H9 (cell line): ENCODE data around the gene JTB. TPM values are rescaled to one million over a fixed set of nuclear protein-coding genes. Genes with fewer than 3 reads are reported as not detected.

Experiments used
- DNase-seq: peaks from one replicate; pipeline ENCODE4 v3.0.0-alpha.2; 2017
- H2AFZ ChIP-seq: one replicate; pipeline ENCODE4 v1.6.1; 2013; ENCODE audit warnings: mild to moderate bottlenecking, low read length, control low read depth, moderate library complexity
- H2AK5ac ChIP-seq: 2 replicates; pipeline ENCODE4 v1.6.1; 2013; ENCODE audit warnings: low read length, control low read depth, mixed read lengths; ENCODE audit not compliant: insufficient read length
- H2BK120ac ChIP-seq: one replicate; pipeline ENCODE4 v1.6.1; 2013; ENCODE audit warnings: low read depth, mild to moderate bottlenecking, low read length, control low read depth, inconsistent platforms; ENCODE audit not compliant: poor library complexity, severe bottlenecking
- H2BK12ac ChIP-seq: 2 replicates; pipeline ENCODE4 v1.6.1; 2013; ENCODE audit warnings: low read length, control low read depth, mixed read lengths, low read depth; ENCODE audit not compliant: insufficient read length
- H2BK15ac ChIP-seq: 2 replicates; pipeline ENCODE4 v1.6.1; 2013; ENCODE audit warnings: low read depth, low read length, control low read depth
- H2BK20ac ChIP-seq: one replicate; pipeline ENCODE4 v1.6.1; 2013; ENCODE audit warnings: low read depth, mild to moderate bottlenecking, low read length, control low read depth, inconsistent platforms; ENCODE audit not compliant: poor library complexity, severe bottlenecking
- H2BK5ac ChIP-seq: 2 replicates; pipeline ENCODE4 v1.6.1; 2013; ENCODE audit warnings: low read length, control low read depth, mixed read lengths; ENCODE audit not compliant: insufficient read length
- H3K14ac ChIP-seq: 2 replicates; pipeline ENCODE4 v1.6.1; 2013; ENCODE audit warnings: low read length, control low read depth; ENCODE audit not compliant: insufficient read depth
- H3K18ac ChIP-seq: 2 replicates; pipeline ENCODE4 v1.6.1; 2013; ENCODE audit warnings: low read depth, mild to moderate bottlenecking, mixed read lengths, low read length, control low read depth; ENCODE audit not compliant: insufficient read length
- H3K23ac ChIP-seq: 2 replicates; pipeline ENCODE4 v1.6.1; 2013; ENCODE audit warnings: low read length, control low read depth, mixed read lengths, low read depth; ENCODE audit not compliant: insufficient read length
- H3K23me2 ChIP-seq: 2 replicates; pipeline ENCODE4 v1.6.1; 2013; ENCODE audit warnings: low read depth, mild to moderate bottlenecking, mixed read lengths, low read length, control low read depth; ENCODE audit not compliant: insufficient read length, poor library complexity, severe bottlenecking
- H3K27ac ChIP-seq: 2 replicates; pipeline ENCODE4 v1.5.1; 2013; ENCODE audit warnings: low read length, control low read depth, mixed read lengths, low read depth; ENCODE audit not compliant: insufficient read length
- H3K27me3 ChIP-seq: 2 replicates; pipeline ENCODE4 v1.6.1; 2013; ENCODE audit warnings: low read length, control low read depth, inconsistent platforms; ENCODE audit not compliant: insufficient read depth
- H3K4ac ChIP-seq: 2 replicates; pipeline ENCODE4 v1.6.1; 2013; ENCODE audit warnings: low read depth, mild to moderate bottlenecking, control low read depth, inconsistent platforms, low read length, moderate library complexity
- H3K4me1 ChIP-seq: 2 replicates; pipeline ENCODE4 v1.6.1; 2013; ENCODE audit warnings: low read length, control low read depth, inconsistent platforms; ENCODE audit not compliant: insufficient read depth
- H3K4me2 ChIP-seq: 2 replicates; pipeline ENCODE4 v1.6.1; 2013; ENCODE audit warnings: low read length, control low read depth, mixed read lengths; ENCODE audit not compliant: insufficient read length, insufficient read depth
- H3K56ac ChIP-seq: 2 replicates; pipeline ENCODE4 v1.6.1; 2013; ENCODE audit warnings: low read depth, mild to moderate bottlenecking, mixed read lengths, low read length, control low read depth; ENCODE audit not compliant: insufficient read length
- H3K79me1 ChIP-seq: 2 replicates; pipeline ENCODE4 v1.6.1; 2013; ENCODE audit warnings: low read depth, mild to moderate bottlenecking, moderate library complexity, low read length, control low read depth, inconsistent platforms; ENCODE audit not compliant: insufficient read depth, poor library complexity, severe bottlenecking
- H3K79me2 ChIP-seq: 2 replicates; pipeline ENCODE4 v1.6.1; 2013; ENCODE audit warnings: low read length, control low read depth, inconsistent platforms; ENCODE audit not compliant: insufficient read depth
- H3K9ac ChIP-seq: 2 replicates; pipeline ENCODE4 v1.6.1; 2013; ENCODE audit warnings: low read length, control low read depth, mixed read lengths; ENCODE audit not compliant: insufficient read length; ENCODE audit errors: extremely low read depth
- H3K9me3 ChIP-seq: one replicate; pipeline ENCODE4 v1.6.1; 2013; ENCODE audit warnings: low read depth, low read length, inconsistent platforms; ENCODE audit not compliant: control insufficient read depth
- H3T11ph ChIP-seq: one replicate; pipeline ENCODE4 v1.6.1; 2013; ENCODE audit warnings: mild to moderate bottlenecking, low read length, control low read depth, inconsistent platforms
- H4K20me1 ChIP-seq: one replicate; pipeline ENCODE4 v1.6.1; 2013; ENCODE audit not compliant: control insufficient read depth, insufficient read length, insufficient read depth
- H4K5ac ChIP-seq: 2 replicates; pipeline ENCODE4 v1.6.1; 2013; ENCODE audit warnings: low read depth, mild to moderate bottlenecking, mixed read lengths, low read length, control low read depth; ENCODE audit not compliant: insufficient read length
- H4K8ac ChIP-seq: replicated peaks from 2 replicates; pipeline ENCODE4 v1.6.1; 2013; ENCODE audit warnings: low read length, control low read depth, mixed read lengths, low read depth; ENCODE audit not compliant: insufficient read length
- H4K91ac ChIP-seq: 2 replicates; pipeline ENCODE4 v1.6.1; 2013; ENCODE audit warnings: low read depth, mild to moderate bottlenecking, moderate library complexity, mixed read lengths, low read length, control low read depth; ENCODE audit not compliant: insufficient read length
- H3K27ac Mint-ChIP-seq, 3 experiments: 2 replicates in 2 of 3; 3 replicates in 1 of 3; pipeline ENCODE4 v1.8.0; 2020 to 2021; ENCODE audit warnings: mixed read lengths in 3 of 3, mild to moderate bottlenecking in 1 of 3, moderate library complexity in 1 of 3
- H3K27me3 Mint-ChIP-seq: 2 replicates; pipeline ENCODE4 v1.8.0; 2021; ENCODE audit warnings: low read depth, mild to moderate bottlenecking, moderate library complexity, mixed read lengths
- H3K36me3 Mint-ChIP-seq, 3 experiments: 2 replicates in 2 of 3; 3 replicates in 1 of 3; pipeline ENCODE4 v1.8.0; 2020 to 2021; ENCODE audit warnings: low read depth in 3 of 3, mixed read lengths in 3 of 3; ENCODE audit not compliant: insufficient read depth in 1 of 3
- H3K4me1 Mint-ChIP-seq, 2 experiments: 2 replicates each; pipeline ENCODE4 v1.8.0; 2020; ENCODE audit warnings: mixed read lengths in 2 of 2
- H3K4me3 Mint-ChIP-seq, 2 experiments: 2 replicates in 1 of 2; 3 replicates in 1 of 2; pipeline ENCODE4 v1.8.0; 2020 to 2021; ENCODE audit warnings: mild to moderate bottlenecking in 2 of 2, mixed read lengths in 2 of 2, moderate library complexity in 1 of 2
- H3K9me3 Mint-ChIP-seq, 2 experiments: 2 replicates in 1 of 2; 3 replicates in 1 of 2; pipeline ENCODE4 v1.8.0; 2020; ENCODE audit warnings: mild to moderate bottlenecking in 2 of 2, mixed read lengths in 2 of 2, moderate library complexity in 1 of 2
- CTCF ChIP-seq: fragments of 200-600 bp; sonication (generic); conservative IDR thresholded peaks from 3 replicates; pipeline ENCODE4 v1.8.0; 2021; ENCODE audit warnings: antibody characterized with exemption, mild to moderate bottlenecking
- WGBS: extraction: QIAGEN DNeasy Blood & Tissue Kit; methylation state at CpG from one replicate; pipeline ENCODE4 v1.1.7; 2013; ENCODE audit warnings: missing lambda C conversion rate, low lambda C conversion rate, mixed read lengths; ENCODE audit not compliant: insufficient read length; ENCODE audit errors: extremely low coverage; 5-methylcytosine and 5-hydroxymethylcytosine counted together
- total RNA-seq: library from RNA; stranded (reverse); gene quantifications from 2 replicates; pipeline ENCODE4 v1.2.1, GENCODE V29; 2021

Gene JTB
- total RNA-seq, 1 experiment from 2014 or later, result 85.4 TPM

GRCh38 chr1:153995640-153996039, 18.2 kb upstream of the JTB start:
- Mint-ChIP-seq H3K27me3 (peaks cover 2% of the 10 kb centered on the region; the same call in 1 of the 2 replicates), H3K9me3 (peaks cover 0 to 3% of the 10 kb centered on the region in 2 experiments; a peak in 3 of 5 replicates), H3K36me3 (peaks cover 35 to 50% (median 46%) of the 10 kb centered on the region in 3 experiments), H3K27ac (peak overlapping the region in 1 of 3 experiments; percentile 87; a peak in 2 of 7 replicates), H3K4me1 (peaks cover 13 to 15% of the 10 kb centered on the region in 2 experiments), H3K4me3 (no peak overlapping the region)
- Histone ChIP-seq H4K20me1 (no peaks in the 10 kb centered on the region), H2AK5ac (no peak overlapping the region), H3K79me2 (peaks cover 3% of the 10 kb centered on the region; the same call in 1 of the 2 replicates), H2BK20ac (no peak overlapping the region), H3K27ac (no peak overlapping the region), H2BK120ac (no peak overlapping the region), H3K4me1 (no peaks in the 10 kb centered on the region), H2AFZ (no peak overlapping the region), H3T11ph (no peak overlapping the region), H2BK5ac (no peak overlapping the region), H2BK12ac (no peak overlapping the region), H3K56ac (no peak overlapping the region), H3K23me2 (no peaks in the 10 kb centered on the region), H4K91ac (no peak overlapping the region), H3K27me3 (no peaks in the 10 kb centered on the region), H3K23ac (no peak overlapping the region), H2BK15ac (no peak overlapping the region), H3K4me2 (no peak overlapping the region), H3K18ac (no peak overlapping the region), H3K79me1 (peaks cover 4% of the 10 kb centered on the region), H4K5ac (no peak overlapping the region), H3K9ac (no peak overlapping the region), H3K4ac (no peak overlapping the region), H4K8ac (no peak overlapping the region), H3K9me3 (no peaks in the 10 kb centered on the region), H3K14ac (no peak overlapping the region)
- no CpG with 5 or more reads among the region's 11 CpGs for WGBS
- TF ChIP-seq CTCF, result no peak
- no peak for DNase-seq
